ENCODE data around the gene CARD11. TPM values are rescaled to one million over a fixed set of nuclear protein-coding genes. Genes with fewer than 3 reads are reported as not detected.

Gene CARD11
- polyA plus RNA-seq: 1 to 10 TPM in 1 of 2 donors, under 1 TPM in 1; 0.66 to 1.3 TPM

- WGBS, 2 donors: 7% methylated on average over 30 to 45 of the region's 45 CpGs
Observed at GRCh38 chr7:3043544-3044371, at the start of gene CARD11. TSS of gene CARD11 (minus strand) at chr7:3043867. CDS start at chr7:2958506, 85,361 bp downstream.

GRCh38 chr7:3092468-3092867 is 48.8 kb upstream of the CARD11 start:
- no peaks in the 10 kb centered on the region for H3K9me3 ChIP-seq (ENCODE audit: control insufficient read depth in 2 of 2, insufficient read depth in 1 of 2, low read depth in 1 of 2, low read length in 1 of 2)
- H3K27me3 ChIP-seq (ENCODE audit: control insufficient read depth in 1 of 2, insufficient read depth in 2 of 2, low read length in 2 of 2): no peaks in the 10 kb centered on the region
- WGBS, 2 donors: 54 to 63% methylated on average over 6 of the region's 6 CpGs
- no peak overlapping the region for H3K4me3 ChIP-seq (ENCODE audit: low read depth in 1 of 2, low read length in 2 of 2)
- no peak overlapping the region for H3K27ac ChIP-seq (ENCODE audit: low read depth in 2 of 2, low read length in 1 of 2)
- no peaks in the 10 kb centered on the region for H3K36me3 ChIP-seq (ENCODE audit: control insufficient read depth in 2 of 2, insufficient read depth in 2 of 2, low read length in 1 of 2)
- no peaks in the 10 kb centered on the region for H3K4me1 ChIP-seq (ENCODE audit: control insufficient read depth in 2 of 2, insufficient read depth in 2 of 2, low read length in 1 of 2)

More at GRCh38 chr7:3043544-3044371, at the start of gene CARD11:
- no peak within 1 kb of the TSS for H3K27ac ChIP-seq (ENCODE audit: low read depth in 2 of 2, low read length in 1 of 2)
- no peaks in the 10 kb centered on the region for H3K9me3 ChIP-seq (ENCODE audit: control insufficient read depth in 2 of 2, insufficient read depth in 1 of 2, low read depth in 1 of 2, low read length in 1 of 2)
- no peaks in the 10 kb centered on the region for H3K36me3 ChIP-seq (ENCODE audit: control insufficient read depth in 2 of 2, insufficient read depth in 2 of 2, low read length in 1 of 2)
- no peaks in the 10 kb centered on the region for H3K27me3 ChIP-seq (ENCODE audit: control insufficient read depth in 1 of 2, insufficient read depth in 2 of 2, low read length in 2 of 2)
- H3K4me1 ChIP-seq (ENCODE audit: control insufficient read depth in 2 of 2, insufficient read depth in 2 of 2, low read length in 1 of 2): peaks cover 0 to 2% of the 10 kb centered on the region in 2 donors
- peak within 1 kb of the TSS; percentile 39 to 43 for H3K4me3 ChIP-seq (ENCODE audit: low read depth in 1 of 2, low read length in 2 of 2)

GRCh38 chr7:3091631-3092030 is 48.0 kb upstream of the CARD11 start:
- Histone ChIP-seq H3K27ac (ENCODE audit: low read depth in 2 of 2, low read length in 1 of 2) (peak overlapping the region in 1 of 2 donors; percentile 32), H3K4me3 (ENCODE audit: low read depth in 1 of 2, low read length in 2 of 2) (no peak overlapping the region), H3K36me3 (ENCODE audit: control insufficient read depth in 2 of 2, insufficient read depth in 2 of 2, low read length in 1 of 2) (no peaks in the 10 kb centered on the region), H3K9me3 (ENCODE audit: control insufficient read depth in 2 of 2, insufficient read depth in 1 of 2, low read depth in 1 of 2, low read length in 1 of 2) (no peaks in the 10 kb centered on the region), H3K4me1 (ENCODE audit: control insufficient read depth in 2 of 2, insufficient read depth in 2 of 2, low read length in 1 of 2) (no peaks in the 10 kb centered on the region), H3K27me3 (ENCODE audit: control insufficient read depth in 1 of 2, insufficient read depth in 2 of 2, low read length in 2 of 2) (no peaks in the 10 kb centered on the region)
- 81 to 88% methylated on average over 8 of the region's 8 CpGs for WGBS, 2 donors

- H3K27ac ChIP-seq (ENCODE audit: low read depth in 2 of 2, low read length in 1 of 2): no peak overlapping the region
- no peaks in the 10 kb centered on the region for H3K27me3 ChIP-seq (ENCODE audit: control insufficient read depth in 1 of 2, insufficient read depth in 2 of 2, low read length in 2 of 2)
- H3K9me3 ChIP-seq (ENCODE audit: control insufficient read depth in 2 of 2, insufficient read depth in 1 of 2, low read depth in 1 of 2, low read length in 1 of 2): peaks cover 0 to under 1% of the 10 kb centered on the region in 2 donors
- no peak overlapping the region for H3K4me3 ChIP-seq (ENCODE audit: low read depth in 1 of 2, low read length in 2 of 2)
- H3K36me3 ChIP-seq (ENCODE audit: control insufficient read depth in 2 of 2, insufficient read depth in 2 of 2, low read length in 1 of 2): no peaks in the 10 kb centered on the region
- H3K4me1 ChIP-seq (ENCODE audit: control insufficient read depth in 2 of 2, insufficient read depth in 2 of 2, low read length in 1 of 2): no peaks in the 10 kb centered on the region
- WGBS, 2 donors: 43 to 54% methylated on average over 11 of the region's 11 CpGs
Observed at GRCh38 chr7:3089493-3089892, 45.8 kb upstream of the CARD11 start.

- peaks cover 2 to 7% of the 10 kb centered on the region in 2 donors for H3K9me3 ChIP-seq (ENCODE audit: control insufficient read depth in 2 of 2, insufficient read depth in 1 of 2, low read depth in 1 of 2, low read length in 1 of 2)
- no peak overlapping the region for H3K27ac ChIP-seq (ENCODE audit: low read depth in 2 of 2, low read length in 1 of 2)
- H3K4me3 ChIP-seq (ENCODE audit: low read depth in 1 of 2, low read length in 2 of 2): no peak overlapping the region
- 37 to 38% methylated on average over 7 of the region's 7 CpGs for WGBS, 2 donors
- no peaks in the 10 kb centered on the region for H3K27me3 ChIP-seq (ENCODE audit: control insufficient read depth in 1 of 2, insufficient read depth in 2 of 2, low read length in 2 of 2)
- H3K4me1 ChIP-seq (ENCODE audit: control insufficient read depth in 2 of 2, insufficient read depth in 2 of 2, low read length in 1 of 2): no peaks in the 10 kb centered on the region
- H3K36me3 ChIP-seq (ENCODE audit: control insufficient read depth in 2 of 2, insufficient read depth in 2 of 2, low read length in 1 of 2): no peaks in the 10 kb centered on the region
Observed at GRCh38 chr7:3087243-3087755, 43.6 kb upstream of the CARD11 start.

- H3K36me3 ChIP-seq (ENCODE audit: control insufficient read depth in 2 of 2, insufficient read depth in 2 of 2, low read length in 1 of 2): no peaks in the 10 kb centered on the region
- peaks cover 2 to 7% of the 10 kb centered on the region in 2 donors for H3K9me3 ChIP-seq (ENCODE audit: control insufficient read depth in 2 of 2, insufficient read depth in 1 of 2, low read depth in 1 of 2, low read length in 1 of 2)
- no peak overlapping the region for H3K4me3 ChIP-seq (ENCODE audit: low read depth in 1 of 2, low read length in 2 of 2)
- 56 to 58% methylated on average over 4 of the region's 4 CpGs for WGBS, 2 donors
- no peaks in the 10 kb centered on the region for H3K4me1 ChIP-seq (ENCODE audit: control insufficient read depth in 2 of 2, insufficient read depth in 2 of 2, low read length in 1 of 2)
- H3K27me3 ChIP-seq (ENCODE audit: control insufficient read depth in 1 of 2, insufficient read depth in 2 of 2, low read length in 2 of 2): no peaks in the 10 kb centered on the region
- no peak overlapping the region for H3K27ac ChIP-seq (ENCODE audit: low read depth in 2 of 2, low read length in 1 of 2)
Observed at GRCh38 chr7:3083350-3083749, 39.7 kb upstream of the CARD11 start.

- no peaks in the 10 kb centered on the region for H3K27me3 ChIP-seq (ENCODE audit: control insufficient read depth in 1 of 2, insufficient read depth in 2 of 2, low read length in 2 of 2)
- H3K4me1 ChIP-seq (ENCODE audit: control insufficient read depth in 2 of 2, insufficient read depth in 2 of 2, low read length in 1 of 2): no peaks in the 10 kb centered on the region
- H3K4me3 ChIP-seq (ENCODE audit: low read depth in 1 of 2, low read length in 2 of 2): no peak overlapping the region
- 88% methylated on average over 9 of the region's 9 CpGs for WGBS, 2 donors
- H3K36me3 ChIP-seq (ENCODE audit: control insufficient read depth in 2 of 2, insufficient read depth in 2 of 2, low read length in 1 of 2): no peaks in the 10 kb centered on the region
- peaks cover 2 to 7% of the 10 kb centered on the region in 2 donors for H3K9me3 ChIP-seq (ENCODE audit: control insufficient read depth in 2 of 2, insufficient read depth in 1 of 2, low read depth in 1 of 2, low read length in 1 of 2)
- H3K27ac ChIP-seq (ENCODE audit: low read depth in 2 of 2, low read length in 1 of 2): no peak overlapping the region
Observed at GRCh38 chr7:3082831-3083230, 39.2 kb upstream of the CARD11 start.

- Histone ChIP-seq H3K9me3 (ENCODE audit: control insufficient read depth in 2 of 2, insufficient read depth in 1 of 2, low read depth in 1 of 2, low read length in 1 of 2) (peaks cover 2 to 7% of the 10 kb centered on the region in 2 donors), H3K27me3 (ENCODE audit: control insufficient read depth in 1 of 2, insufficient read depth in 2 of 2, low read length in 2 of 2) (no peaks in the 10 kb centered on the region), H3K36me3 (ENCODE audit: control insufficient read depth in 2 of 2, insufficient read depth in 2 of 2, low read length in 1 of 2) (no peaks in the 10 kb centered on the region), H3K27ac (ENCODE audit: low read depth in 2 of 2, low read length in 1 of 2) (no peak overlapping the region), H3K4me1 (ENCODE audit: control insufficient read depth in 2 of 2, insufficient read depth in 2 of 2, low read length in 1 of 2) (no peaks in the 10 kb centered on the region), H3K4me3 (ENCODE audit: low read depth in 1 of 2, low read length in 2 of 2) (no peak overlapping the region)
- WGBS, 2 donors: 88 to 90% methylated on average over 6 of the region's 6 CpGs
Observed at GRCh38 chr7:3082386-3082785, 38.7 kb upstream of the CARD11 start.

GRCh38 chr7:3080106-3080505 is 36.4 kb upstream of the CARD11 start:
- no peak overlapping the region for H3K27ac ChIP-seq (ENCODE audit: low read depth in 2 of 2, low read length in 1 of 2)
- no peaks in the 10 kb centered on the region for H3K27me3 ChIP-seq (ENCODE audit: control insufficient read depth in 1 of 2, insufficient read depth in 2 of 2, low read length in 2 of 2)
- H3K36me3 ChIP-seq (ENCODE audit: control insufficient read depth in 2 of 2, insufficient read depth in 2 of 2, low read length in 1 of 2): no peaks in the 10 kb centered on the region
- peaks cover 5 to 14% of the 10 kb centered on the region in 2 donors for H3K9me3 ChIP-seq (ENCODE audit: control insufficient read depth in 2 of 2, insufficient read depth in 1 of 2, low read depth in 1 of 2, low read length in 1 of 2)
- H3K4me1 ChIP-seq (ENCODE audit: control insufficient read depth in 2 of 2, insufficient read depth in 2 of 2, low read length in 1 of 2): no peaks in the 10 kb centered on the region
- H3K4me3 ChIP-seq (ENCODE audit: low read depth in 1 of 2, low read length in 2 of 2): no peak overlapping the region
- 67 to 74% methylated on average over 5 of the region's 5 CpGs for WGBS, 2 donors
